KMS-11 (cell line): Measurements from ENCODE around the gene BCOR.
A peak's percentile ranks its signal among the peaks of the same experiment; 100 is the strongest.

Experiments
- H2AFZ ChIP-seq: fragments of 200-600 bp; sonication (generic); 2 replicates; pipeline ENCODE4 v1.6.1; 2016; ENCODE audit warnings: antibody characterized with exemption, mixed run types, low read depth
- H3K27ac ChIP-seq: fragments of 200-600 bp; sonication (generic); 2 replicates; pipeline ENCODE4 v1.6.1; 2016; ENCODE audit warnings: mild to moderate bottlenecking, mixed run types
- H3K27me3 ChIP-seq: fragments of 200-600 bp; sonication (generic); 2 replicates; pipeline ENCODE4 v1.6.1; 2017; ENCODE audit warnings: mild to moderate bottlenecking, low read depth, mixed run types, moderate library complexity; ENCODE audit not compliant: insufficient read depth
- H3K36me3 ChIP-seq: fragments of 200-600 bp; sonication (generic); 2 replicates; pipeline ENCODE4 v1.6.1; 2017; ENCODE audit warnings: mild to moderate bottlenecking, mixed run types; ENCODE audit not compliant: insufficient read depth
- H3K4me1 ChIP-seq: fragments of 200-600 bp; sonication (generic); 2 replicates; pipeline ENCODE4 v1.6.1; 2016; ENCODE audit warnings: mild to moderate bottlenecking, low read depth, mixed run types; ENCODE audit not compliant: poor library complexity, severe bottlenecking
- H3K4me2 ChIP-seq: fragments of 200-600 bp; sonication (generic); 2 replicates; pipeline ENCODE4 v1.7.0; 2016; ENCODE audit warnings: mild to moderate bottlenecking, mixed run types
- H3K4me3 ChIP-seq: fragments of 200-600 bp; sonication (generic); IDR thresholded peaks from 2 replicates; pipeline ENCODE4 v1.6.1; 2017; ENCODE audit warnings: low read depth, low read length, mixed read lengths; ENCODE audit not compliant: insufficient read depth
- H3K79me2 ChIP-seq: fragments of 200-600 bp; sonication (generic); 2 replicates; pipeline ENCODE4 v1.6.1; 2016; ENCODE audit warnings: low read depth, mixed run types; ENCODE audit not compliant: insufficient read depth
- H3K9ac ChIP-seq: fragments of 200-600 bp; sonication (generic); 2 replicates; pipeline ENCODE4 v1.6.1; 2016; ENCODE audit warnings: mild to moderate bottlenecking, mixed run types
- H4K20me1 ChIP-seq: fragments of 200-600 bp; sonication (generic); 2 replicates; pipeline ENCODE4 v1.6.1; 2016; ENCODE audit warnings: mild to moderate bottlenecking, mixed run types; ENCODE audit not compliant: insufficient read depth
- CTCF ChIP-seq: fragments of 200-600 bp; sonication (generic); conservative IDR thresholded peaks from 2 replicates; pipeline ENCODE4 v1.6.1; 2017; ENCODE audit warnings: low read depth, mild to moderate bottlenecking, antibody characterized with exemption, low read length, moderate library complexity, mixed read lengths

BCOR gene

DNA sequence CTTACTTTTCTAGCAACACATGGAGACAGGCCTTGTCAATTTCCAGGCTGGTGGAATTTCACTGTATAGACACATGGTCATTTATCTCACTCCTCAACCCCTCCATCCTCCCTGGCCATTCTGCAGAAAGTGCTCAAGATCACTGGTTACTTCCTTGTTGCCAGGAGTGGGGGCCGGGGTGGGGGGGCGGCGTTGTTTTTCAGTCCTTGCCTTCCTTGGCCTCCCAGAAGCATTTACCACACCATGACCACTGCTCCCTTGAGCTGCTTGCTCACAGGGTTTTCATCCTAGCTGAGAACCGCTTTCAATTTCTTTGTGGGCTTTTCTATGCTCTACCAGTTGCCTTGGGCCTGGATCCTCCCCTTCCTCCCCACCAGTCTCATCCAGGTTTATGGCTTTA, 14.1 kb upstream of the BCOR start:
- Histone ChIP-seq H3K27ac (no peak overlapping the region; the same call in 1 of the 2 replicates), H3K27me3 (no peaks in the 10 kb centered on the region), H3K9ac (no peak overlapping the region), H3K79me2 (no peaks in the 10 kb centered on the region; the same call in 1 of the 2 replicates), H3K4me1 (peaks cover 14% of the 10 kb centered on the region), H3K4me3 (no peak overlapping the region), H2AFZ (no peak overlapping the region), H3K36me3 (no peaks in the 10 kb centered on the region), H4K20me1 (no peaks in the 10 kb centered on the region), H3K4me2 (no peak overlapping the region)
- no peak for TF ChIP-seq CTCF

DNA sequence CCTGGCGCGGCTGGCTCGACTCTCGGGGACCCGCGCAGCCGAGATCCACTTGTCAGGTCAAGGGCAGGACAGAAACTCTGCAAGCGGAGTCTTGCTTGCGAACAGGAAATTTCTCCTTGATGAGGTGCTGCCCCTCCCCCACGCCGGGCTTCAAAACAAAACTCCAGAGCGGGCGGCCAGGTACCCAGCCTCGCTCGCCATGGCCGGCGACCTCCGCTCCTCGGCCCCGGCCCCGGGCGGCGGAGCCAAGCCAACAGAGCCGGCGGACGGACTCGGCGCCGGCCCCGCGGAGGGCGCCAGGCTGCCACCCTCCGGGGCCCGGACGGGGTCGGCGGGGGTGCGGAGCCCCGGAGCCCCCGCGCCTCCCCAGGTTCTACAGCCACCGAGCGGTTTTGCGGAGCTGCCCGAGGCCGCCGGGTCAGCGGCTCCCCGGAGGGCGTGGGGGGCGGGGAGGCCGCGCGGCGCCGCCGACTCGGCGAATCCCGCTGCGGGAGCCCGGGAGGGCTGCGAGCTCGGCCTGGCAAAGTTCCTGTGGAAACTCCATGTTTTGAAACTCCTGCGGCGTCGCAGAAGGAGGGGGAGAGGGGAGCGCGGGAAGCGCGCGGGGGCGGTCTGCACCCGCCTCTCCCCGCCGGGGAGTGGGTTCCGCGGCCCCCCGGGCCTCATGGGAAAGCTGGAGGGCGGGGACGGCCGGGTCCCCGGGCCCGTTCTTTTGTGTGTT, 11.7 kb upstream of the BCOR start:
- peaks cover 14% of the 10 kb centered on the region for H3K4me1 ChIP-seq
- H2AFZ ChIP-seq = 0 out of 2 replicates have a peak overlapping the region, but pooled peaks have one; percentile 22
- TF ChIP-seq CTCF = no peak
- no peaks in the 10 kb centered on the region for H3K27me3 ChIP-seq
- H4K20me1 ChIP-seq = no peaks in the 10 kb centered on the region
- H3K4me2 ChIP-seq = peak overlapping the region; percentile 69
- no peak overlapping the region for H3K4me3 ChIP-seq
- peak overlapping the region; percentile 75 for H3K9ac ChIP-seq
- H3K36me3 ChIP-seq = no peaks in the 10 kb centered on the region
- peak overlapping the region; percentile 75 for H3K27ac ChIP-seq
- peaks cover 11% of the 10 kb centered on the region; the same call in 1 of the 2 replicates for H3K79me2 ChIP-seq

GRCh38 chrX:40108959-40109287, 11.2 kb upstream of the BCOR start:
- Histone ChIP-seq H3K27ac (peak overlapping the region; percentile 75), H3K4me3 (no peak overlapping the region), H3K79me2 (peaks cover 16% of the 10 kb centered on the region; the same call in 1 of the 2 replicates), H3K9ac (peak overlapping the region; percentile 75), H3K27me3 (no peaks in the 10 kb centered on the region), H3K36me3 (no peaks in the 10 kb centered on the region), H4K20me1 (no peaks in the 10 kb centered on the region), H3K4me2 (peak overlapping the region; percentile 69), H3K4me1 (peaks cover 19% of the 10 kb centered on the region), H2AFZ (0 out of 2 replicates have a peak overlapping the region, but pooled peaks have one; percentile 22)
- no peak for TF ChIP-seq CTCF

DNA sequence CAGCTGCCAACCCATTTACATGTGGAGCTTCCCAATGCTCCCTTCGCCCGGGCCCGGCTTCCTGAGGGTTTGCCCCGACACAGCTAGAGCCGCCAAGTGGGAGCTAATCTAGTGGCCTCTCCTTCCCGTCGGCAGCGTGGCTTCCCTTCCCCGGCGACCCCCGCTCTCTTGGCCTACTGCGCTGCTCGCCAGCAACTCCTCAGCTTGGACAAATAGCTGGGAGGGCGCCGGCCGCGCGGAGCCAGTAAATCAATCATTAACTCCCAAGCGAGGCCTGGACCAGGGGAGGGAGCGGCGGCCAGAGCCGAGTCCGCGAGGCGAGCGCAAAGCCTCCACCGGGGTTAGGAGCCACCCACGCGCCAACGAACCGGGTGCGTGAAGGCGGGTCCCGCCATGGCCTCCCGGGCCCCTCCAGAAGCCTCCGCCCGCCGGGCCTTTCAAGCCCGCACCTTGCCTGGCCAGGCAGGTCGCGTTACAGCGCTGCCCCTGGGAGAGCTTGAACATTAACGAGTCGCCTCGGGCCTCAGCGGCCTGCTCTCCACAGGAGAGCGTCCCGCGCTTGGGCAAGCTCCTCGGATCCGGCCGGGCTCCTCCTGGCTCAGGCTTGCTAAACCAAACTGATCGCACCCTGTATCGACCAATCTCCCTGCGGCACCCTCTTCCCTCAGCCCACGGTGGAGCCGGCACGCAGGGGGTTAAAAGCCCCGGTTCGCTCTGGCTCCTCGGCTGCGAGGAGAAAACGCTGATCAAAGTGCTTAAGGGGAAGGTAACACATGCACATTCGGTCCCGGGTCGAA, 10.6 kb upstream of the BCOR start:
- no peak overlapping the region for H3K4me3 ChIP-seq
- no peak overlapping the region for H2AFZ ChIP-seq
- H4K20me1 ChIP-seq = no peaks in the 10 kb centered on the region
- TF ChIP-seq CTCF = no peak
- no peaks in the 10 kb centered on the region for H3K27me3 ChIP-seq
- H3K4me1 ChIP-seq = peaks cover 25% of the 10 kb centered on the region
- no peaks in the 10 kb centered on the region for H3K36me3 ChIP-seq
- peak overlapping the region; percentile 97 for H3K27ac ChIP-seq
- peak overlapping the region; percentile 92 for H3K9ac ChIP-seq
- peak overlapping the region; percentile 69; the same call in 1 of the 2 replicates for H3K4me2 ChIP-seq
- peaks cover 22% of the 10 kb centered on the region; the same call in 1 of the 2 replicates for H3K79me2 ChIP-seq
